ENCODE data around the gene SIGLEC9.

SIGLEC9 gene

GRCh38 chr19:51150627-51151026 is 25.9 kb downstream of the SIGLEC9 start (continued):
- TF ChIP-seq ZNF138 (tag by site-specific recombination; IDR thresholded peaks at IDR 0.05; ENCODE audit: borderline replicate concordance) (no peak), ZBTB48 (tag by site-specific recombination; IDR thresholded peaks at IDR 0.05) (no peak), ZNF311 (tag by site-specific recombination; IDR thresholded peaks at IDR 0.05; ENCODE audit: borderline replicate concordance) (no peak)

- Histone ChIP-seq H3K4me3 (ENCODE audit: low read depth, low read length) (no peak overlapping the region), H3K9me3 (ENCODE audit: control insufficient read depth, insufficient read depth, low read depth, low read length) (no peaks in the 10 kb centered on the region), H3K36me3 (ENCODE audit: control insufficient read depth in 2 of 2, insufficient read depth in 1 of 2, low read length in 2 of 2) (no peaks in the 10 kb centered on the region), H3K4me1 (ENCODE audit: control insufficient read depth, insufficient read depth, low read length) (no peaks in the 10 kb centered on the region), H3K27ac (ENCODE audit: extremely low read depth, low read depth, low read length) (no peak overlapping the region)
- ChIA-PET POLR2A (no interaction called here), CTCF (interaction anchor here (0.7 to 5.6 kb wide), 9 partner anchors 9 to 104 kb away, joined by 3 to 57 read pairs (median 4); no protein-coding TSS in a partner anchor)
- TF ChIP-seq ZNF350 (tag by site-specific recombination; IDR thresholded peaks at IDR 0.05) (no peak), ZXDB (tag by site-specific recombination; IDR thresholded peaks at IDR 0.05) (no peak), PRDM2 (tag by site-specific recombination; IDR thresholded peaks at IDR 0.05; ENCODE audit: borderline replicate concordance) (no peak), ZNF175 (tag by site-specific recombination; IDR thresholded peaks at IDR 0.05) (no peak), ZNF280C (tag by site-specific recombination; IDR thresholded peaks at IDR 0.05) (no peak), ZNF600 (tag by site-specific recombination; IDR thresholded peaks at IDR 0.05) (no peak), ZNF404 (tag by site-specific recombination; IDR thresholded peaks at IDR 0.05) (no peak), ZNF529 (tag by site-specific recombination; IDR thresholded peaks at IDR 0.05; ENCODE audit: insufficient replicate concordance) (no peak)
These were observed 32.0 kb downstream of the SIGLEC9 start for GRCh38 chr19:51156710-51157109.

- CTCF ChIA-PET, result interaction anchor here (0.6 to 5.6 kb wide), 16 partner anchors 10 to 503 kb away, joined by 3 to 57 read pairs (median 7); no protein-coding TSS in a partner anchor
- no peak overlapping the region for H3K27ac ChIP-seq (ENCODE audit: extremely low read depth, low read depth, low read length)
- TF ChIP-seq ZNF174 (tag by site-specific recombination; IDR thresholded peaks at IDR 0.05) (no peak), ZNF248 (tag by site-specific recombination; IDR thresholded peaks at IDR 0.05) (no peak), ZNF37A (tag by site-specific recombination; IDR thresholded peaks at IDR 0.05) (no peak), WT1 (tag by site-specific recombination; IDR thresholded peaks at IDR 0.05) (no peak), ZNF266 (tag by site-specific recombination; IDR thresholded peaks at IDR 0.05; ENCODE audit: low read depth) (no peak), YY1 (tag by site-specific recombination; IDR thresholded peaks at IDR 0.05) (no peak), ZNF692 (tag by site-specific recombination; IDR thresholded peaks at IDR 0.05) (no peak), ZNF10 (tag by site-specific recombination; IDR thresholded peaks at IDR 0.05) (no peak), REST (tag by site-specific recombination; IDR thresholded peaks at IDR 0.05) (no peak), ZNF658 (tag by site-specific recombination; IDR thresholded peaks at IDR 0.05) (no peak), ZNF792 (tag by site-specific recombination; IDR thresholded peaks at IDR 0.05) (no peak)
These were observed 32.6 kb downstream of the SIGLEC9 start for GRCh38 chr19:51157265-51157664.

More at GRCh38 chr19:51157265-51157664, 32.6 kb downstream of the SIGLEC9 start:
- no peaks in the 10 kb centered on the region for H3K4me1 ChIP-seq (ENCODE audit: control insufficient read depth, insufficient read depth, low read length)
- POLR2A ChIA-PET, result no interaction called here
- H3K9me3 ChIP-seq (ENCODE audit: control insufficient read depth, insufficient read depth, low read depth, low read length), result no peaks in the 10 kb centered on the region
- no peak overlapping the region for H3K4me3 ChIP-seq (ENCODE audit: low read depth, low read length)
- H3K36me3 ChIP-seq (ENCODE audit: control insufficient read depth in 2 of 2, insufficient read depth in 1 of 2, low read length in 2 of 2), result no peaks in the 10 kb centered on the region

Measured in HEK293 (cell line).